Liver (tissue), 9 donors: ENCODE results near the gene MAFG. TPM values are rescaled to one million over a fixed set of nuclear protein-coding genes. Genes with fewer than 3 reads are reported as not detected.

ENCODE experiments used
- DNase-seq: peaks from one replicate; pipeline ENCODE4 v3.0.0-alpha.2; 2017; ENCODE audit warnings: low spot score
- H3K27ac ChIP-seq, 2 donors: one replicate each; pipeline ENCODE4 v1.7.0; 2013; ENCODE audit warnings: inconsistent platforms in 2 of 2, low read length in 2 of 2, control low read depth in 1 of 2, low read depth in 1 of 2, mild to moderate bottlenecking in 1 of 2
- H3K27me3 ChIP-seq, 4 donors: one replicate each; pipeline versions ENCODE4 v1.6.1 to v1.7.0; 2013; ENCODE audit warnings: low read length in 3 of 4, inconsistent platforms in 1 of 4, mild to moderate bottlenecking in 1 of 4, moderate library complexity in 1 of 4; ENCODE audit not compliant: control insufficient read depth in 4 of 4, insufficient read depth in 4 of 4
- H3K36me3 ChIP-seq, 4 donors: one replicate each; pipeline versions ENCODE4 v1.6.1 to v1.7.0; 2013; ENCODE audit warnings: low read length in 3 of 4, mild to moderate bottlenecking in 3 of 4, low read depth in 1 of 4, moderate library complexity in 1 of 4; ENCODE audit not compliant: control insufficient read depth in 4 of 4, insufficient read depth in 3 of 4
- H3K4me1 ChIP-seq, 4 donors: one replicate each; pipeline versions ENCODE4 v1.6.1 to v1.7.0; 2013; ENCODE audit warnings: low read length in 3 of 4, mild to moderate bottlenecking in 3 of 4, moderate library complexity in 1 of 4; ENCODE audit not compliant: control insufficient read depth in 4 of 4, insufficient read depth in 4 of 4
- H3K4me3 ChIP-seq, 3 donors: one replicate each; pipeline versions ENCODE4 v1.6.1 to v1.7.0; 2013; ENCODE audit warnings: low read length in 3 of 3, control low read depth in 1 of 3, low read depth in 1 of 3, mild to moderate bottlenecking in 1 of 3
- H3K9ac ChIP-seq, 2 donors: one replicate each; pipeline ENCODE4 v1.7.0; 2013; ENCODE audit warnings: low read length in 2 of 2, mild to moderate bottlenecking in 2 of 2, moderate library complexity in 2 of 2, control low read depth in 1 of 2, low read depth in 1 of 2
- H3K9me3 ChIP-seq, 4 donors: one replicate each; pipeline versions ENCODE4 v1.6.1 to v1.7.0; 2013; ENCODE audit warnings: low read length in 3 of 4; ENCODE audit not compliant: control insufficient read depth in 4 of 4
- ATF3 ChIP-seq: IDR thresholded peaks from 2 replicates; pipeline ENCODE4 v1.6.1; 2016; ENCODE audit warnings: antibody characterized with exemption
- EGR1 ChIP-seq, 2 donors: IDR thresholded peaks; 2 replicates each; pipeline ENCODE4 v1.6.1; 2016 to 2018; ENCODE audit warnings: antibody characterized with exemption in 2 of 2, low read depth in 2 of 2
- FOXA1 ChIP-seq: IDR thresholded peaks from 2 replicates; pipeline ENCODE4 v1.6.1; 2016; ENCODE audit warnings: antibody characterized with exemption
- GABPA ChIP-seq, 2 donors: IDR thresholded peaks in 1 of 2; conservative IDR thresholded peaks in 1 of 2; 2 replicates each; pipeline ENCODE4 v1.6.1; 2016; ENCODE audit warnings: antibody characterized with exemption in 2 of 2, mild to moderate bottlenecking in 1 of 2, moderate library complexity in 1 of 2
- HNF4A ChIP-seq, 2 donors: conservative IDR thresholded peaks; 2 replicates each; pipeline ENCODE4 v1.6.1; 2016; ENCODE audit warnings: antibody characterized with exemption in 2 of 2, mild to moderate bottlenecking in 2 of 2
- JUND ChIP-seq, 2 donors: IDR thresholded peaks; 2 replicates each; pipeline ENCODE4 v1.6.1; 2016; ENCODE audit warnings: antibody characterized with exemption in 2 of 2
- MAX ChIP-seq: IDR thresholded peaks from 2 replicates; pipeline ENCODE4 v1.6.1; 2016; ENCODE audit warnings: antibody characterized with exemption
- NR2F2 ChIP-seq: IDR thresholded peaks from 2 replicates; pipeline ENCODE4 v1.6.1; 2016; ENCODE audit warnings: antibody characterized with exemption
- REST ChIP-seq: IDR thresholded peaks from 2 replicates; pipeline ENCODE4 v1.6.1; 2016; ENCODE audit warnings: antibody characterized with exemption, mild to moderate bottlenecking
- SP1 ChIP-seq: IDR thresholded peaks from 2 replicates; pipeline ENCODE4 v1.6.1; 2018; ENCODE audit warnings: antibody characterized with exemption, mild to moderate bottlenecking
- YY1 ChIP-seq: IDR thresholded peaks from 2 replicates; pipeline ENCODE4 v1.6.1; 2016; ENCODE audit warnings: antibody characterized with exemption, mild to moderate bottlenecking
- ZBTB33 ChIP-seq: IDR thresholded peaks from 2 replicates; pipeline ENCODE4 v1.6.1; 2016; ENCODE audit warnings: antibody characterized with exemption
- WGBS: extraction: QIAGEN DNeasy Blood & Tissue Kit; methylation state at CpG from one replicate; pipeline ENCODE4 v1.1.7; 2013; 5-methylcytosine and 5-hydroxymethylcytosine counted together
- polyA plus RNA-seq, 2 donors: library from polyadenylated mRNA; stranded (reverse) in 1 of 2; unstranded in 1 of 2; fragments of 200-250 nt in 1 of 2; fragments of >200 nt in 1 of 2; fragmentation: Nextera tagmentation in 1 of 2; extraction: Ambion mirVana in 1 of 2; gene quantifications; one replicate each; pipeline versions ENCODE4 v1.2.1 to v1.2.3, GENCODE V29; 2013 to 2015
- total RNA-seq, 2 donors: library from RNA; depleted of rRNA; stranded (reverse); fragments of >200 nt; gene quantifications; one replicate each; pipeline ENCODE4 v1.2.3, GENCODE V29; 2014
- donor health status: healthy.
- donor health status: healthy.
- donor health status: healthy.
- donor health status: healthy.
- donor health status: healthy.

MAFG gene
- total and polyA plus RNA-seq, 4 donors: 3.0 to 17.0 (median 8.9) TPM

GRCh38 chr17:81871387-81872230 is 55.9 kb downstream of the MAFG start (continued):
- TF ChIP-seq MAX (no peak), ZBTB33 (no peak), HNF4A (conservative IDR thresholded peaks at IDR 0.05) (no peak), FOXA1 (no peak)

- peak within 1 kb of the TSS; percentile 94 to 100 for H3K27ac ChIP-seq
- DNase-seq: no peak
- peak within 1 kb of the TSS; percentile 86 to 97 for H3K9ac ChIP-seq
- H3K4me3 ChIP-seq: peak within 1 kb of the TSS; percentile 77 to 89 (median 84)
- H3K9me3 ChIP-seq: no peaks in the 10 kb centered on the region
- peaks cover 0 to 6% (median 2%) of the 10 kb centered on the region in 4 donors for H3K36me3 ChIP-seq
- no peaks in the 10 kb centered on the region for H3K27me3 ChIP-seq
- TF ChIP-seq YY1 (no peak), ZBTB33 (no peak), REST (no peak), NR2F2 (no peak), EGR1 (IDR thresholded peaks at IDR 0.05; ENCODE audit: low read depth in 2 of 2) (no peak), SP1 (no peak), MAX (no peak), ATF3 (no peak), JUND (IDR thresholded peaks at IDR 0.05) (no peak), GABPA (IDR thresholded peaks at IDR 0.05 in 1 of 2, conservative IDR thresholded peaks at IDR 0.05 in 1 of 2) (no peak)
- WGBS: 2% methylated on average over 64 of the region's 64 CpGs
- H3K4me1 ChIP-seq: peaks cover 15 to 49% (median 38%) of the 10 kb centered on the region in 4 donors
Measured at GRCh38 chr17:81870981-81871386, 56.6 kb downstream of the MAFG start, which contains the start of gene ARHGDIA. Gene ARHGDIA (minus strand): TSS chr17:81871337. CDS start chr17:81869930, 1,407 bp downstream.
